ENCODE measurements around the gene COL4A6. TPM values are rescaled to one million over a fixed set of nuclear protein-coding genes. Genes with fewer than 3 reads are reported as not detected.
A peak's percentile ranks its signal among the peaks of the same experiment; 100 is the strongest.

COL4A6 gene
- polyA plus RNA-seq, 1 experiment, result 20.2 TPM

GRCh38 chrX:108307132-108308085, 130.8 kb downstream of the COL4A6 start:
- Histone ChIP-seq H3K27ac (ENCODE audit: low read depth, low read length) (no peak overlapping the region), H3K4me3 (ENCODE audit: low read depth, low read length) (no peak overlapping the region), H3K27me3 (ENCODE audit: control insufficient read depth, insufficient read depth, low read length) (no peaks in the 10 kb centered on the region), H3K9me3 (ENCODE audit: control insufficient read depth, insufficient read depth, low read length) (no peaks in the 10 kb centered on the region)
- TF ChIP-seq CTCF (IDR thresholded peaks at IDR 0.05; ENCODE audit: low read depth, low read length), result no peak
- ChIA-PET CTCF (interaction anchor here (1.0 to 1.3 kb wide), 2 partner anchors 83 to 107 kb away, joined by 4 to 5 read pairs; no protein-coding TSS in a partner anchor), POLR2A (interaction anchor here (1.1 kb wide), 1 partner anchor 46 kb away, joined by 3 read pairs; no protein-coding TSS in a partner anchor)
- DNase-seq (ENCODE audit: low read depth, low spot score), result no peak

GRCh38 chrX:108306086-108306485, 132.1 kb downstream of the COL4A6 start:
- POLR2A ChIA-PET, result interaction anchor here (1.1 kb wide), 1 partner anchor 44 kb away, joined by 3 read pairs; no protein-coding TSS in a partner anchor
- no peak for TF ChIP-seq CTCF (IDR thresholded peaks at IDR 0.05; ENCODE audit: low read depth, low read length)
- DNase-seq (ENCODE audit: low read depth, low spot score), result no peak
- no peak overlapping the region for H3K27ac ChIP-seq (ENCODE audit: low read depth, low read length)
- CTCF ChIA-PET, result interaction anchor here (1.3 to 2.8 kb wide), 2 partner anchors 82 to 106 kb away, joined by 5 to 8 read pairs; no protein-coding TSS in a partner anchor
- H3K27me3 ChIP-seq (ENCODE audit: control insufficient read depth, insufficient read depth, low read length), result no peaks in the 10 kb centered on the region
- H3K4me3 ChIP-seq (ENCODE audit: low read depth, low read length), result no peak overlapping the region
- H3K9me3 ChIP-seq (ENCODE audit: control insufficient read depth, insufficient read depth, low read length), result no peaks in the 10 kb centered on the region

- TF ChIP-seq CTCF (IDR thresholded peaks at IDR 0.05; ENCODE audit: low read depth, low read length), result no peak
- ChIA-PET POLR2A (no interaction called here), CTCF (interaction anchor here (0.8 to 2.8 kb wide), 4 partner anchors 16 to 138 kb away, joined by 3 to 9 read pairs (median 6); no protein-coding TSS in a partner anchor)
- DNase-seq (ENCODE audit: low read depth, low spot score), result no peak
- Histone ChIP-seq H3K4me3 (ENCODE audit: low read depth, low read length) (no peak overlapping the region), H3K27me3 (ENCODE audit: control insufficient read depth, insufficient read depth, low read length) (no peaks in the 10 kb centered on the region), H3K27ac (ENCODE audit: low read depth, low read length) (no peak overlapping the region), H3K9me3 (ENCODE audit: control insufficient read depth, insufficient read depth, low read length) (no peaks in the 10 kb centered on the region)
Observed at GRCh38 chrX:108304757-108305156, 133.5 kb downstream of the COL4A6 start.

- ChIA-PET CTCF (interaction anchor here (0.8 to 4.6 kb wide), 7 partner anchors 16 to 138 kb away, joined by 3 to 38 read pairs (median 8); no protein-coding TSS in a partner anchor), POLR2A (interaction anchor here (0.6 kb wide), 1 partner anchor 136 kb away, joined by 3 read pairs; no protein-coding TSS in a partner anchor)
- DNase-seq (ENCODE audit: low read depth, low spot score), result no peak
- no peaks in the 10 kb centered on the region for H3K9me3 ChIP-seq (ENCODE audit: control insufficient read depth, insufficient read depth, low read length)
- TF ChIP-seq CTCF (IDR thresholded peaks at IDR 0.05; ENCODE audit: low read depth, low read length), result peak; percentile 63
- no peaks in the 10 kb centered on the region for H3K27me3 ChIP-seq (ENCODE audit: control insufficient read depth, insufficient read depth, low read length)
- no peak overlapping the region for H3K4me3 ChIP-seq (ENCODE audit: low read depth, low read length)
- H3K27ac ChIP-seq (ENCODE audit: low read depth, low read length), result no peak overlapping the region
Observed at GRCh38 chrX:108304210-108304609, 134.0 kb downstream of the COL4A6 start.
